ENCODE measurements around the gene NOP16. TPM values are rescaled to one million over a fixed set of nuclear protein-coding genes. Genes with fewer than 3 reads are reported as not detected.

NOP16 gene
- total RNA-seq, 8 experiments from 2014 or later: 14.6 to 95.0 (median 22.7) TPM

GRCh38 chr5:176389135-176390123, 1.0 kb upstream of the NOP16 start:
- ATAC-seq (replicated peaks in 6 of 8): peak; percentile 30 to 46 (median 37)
- WGBS, 10 experiments: 20 to 100% (median 43%) methylated on average over 1 to 14 of the region's 41 CpGs
- H3K4me1 ChIP-seq (replicated peaks in 1 of 2): peaks cover 16 to 22% of the 10 kb centered on the region in 2 donors
- peak overlapping the region; percentile 89 to 96 for H3K27ac ChIP-seq
- peak overlapping the region; percentile 83 to 95 (median 86) for H3K4me3 ChIP-seq
- in situ Hi-C loops (cut with MboI; ENCODE audit: low pct_unique_long_range_greater_than_20kb in 2 of 9, low sequenced_read_pairs in 9 of 9, unreplicated experiment in 9 of 9): no loop called here

- in situ Hi-C loops (cut with MboI; ENCODE audit: low pct_unique_long_range_greater_than_20kb in 2 of 9, low sequenced_read_pairs in 9 of 9, unreplicated experiment in 9 of 9): no loop called here
- Histone ChIP-seq H3K4me3 (peak overlapping the region; percentile 83 to 95 (median 86)), H3K27ac (peak overlapping the region; percentile 0 to 96), H3K4me1 (replicated peaks in 1 of 2) (peaks cover 16 to 17% of the 10 kb centered on the region in 2 donors)
- peak in 5 of 8 experiments; percentile 0 to 11 (median 5) for ATAC-seq (replicated peaks in 6 of 8)
- WGBS, 10 experiments: 0 to 6% (median 0%) methylated on average over 2 to 9 of the region's 29 CpGs; no CpG with 5 or more reads in 2 of the 10 experiments
Measured at GRCh38 chr5:176388003-176388443, 375 bp downstream of the NOP16 start.

GRCh38 chr5:176387384-176387925, 943 bp downstream of the NOP16 start:
- peaks cover 16 to 17% of the 10 kb centered on the region in 2 donors for H3K4me1 ChIP-seq (replicated peaks in 1 of 2)

GRCh38 chr5:176386491-176386890, 1.9 kb downstream of the NOP16 start:
- no peak for ATAC-seq (replicated peaks in 6 of 8)
- peaks cover 16 to 17% of the 10 kb centered on the region in 2 donors for H3K4me1 ChIP-seq (replicated peaks in 1 of 2)
- H3K27ac ChIP-seq: no peak overlapping the region
- in situ Hi-C loops (cut with MboI; ENCODE audit: low pct_unique_long_range_greater_than_20kb in 2 of 9, low sequenced_read_pairs in 9 of 9, unreplicated experiment in 9 of 9): no loop called here
- WGBS, 10 experiments: 13 to 100% (median 77%) methylated on average over 1 of the region's 1 CpG; no CpG with 5 or more reads in 6 of the 10 experiments
- no peak overlapping the region for H3K4me3 ChIP-seq

More at GRCh38 chr5:176387384-176387925, 943 bp downstream of the NOP16 start:
- Histone ChIP-seq H3K27ac (no peak overlapping the region), H3K4me3 (peak overlapping the region; percentile 83 to 95 (median 86))
- no peak for ATAC-seq (replicated peaks in 6 of 8)
- in situ Hi-C loops (cut with MboI; ENCODE audit: low pct_unique_long_range_greater_than_20kb in 2 of 9, low sequenced_read_pairs in 9 of 9, unreplicated experiment in 9 of 9): no loop called here
- WGBS, 10 experiments: 9 to 83% (median 24%) methylated on average over 2 to 8 of the region's 8 CpGs; no CpG with 5 or more reads in 1 of the 10 experiments

- Histone ChIP-seq H3K4me1 (replicated peaks in 1 of 2) (peaks cover 14 to 16% of the 10 kb centered on the region in 2 donors), H3K27ac (no peak overlapping the region), H3K4me3 (no peak overlapping the region)
- WGBS, 10 experiments: 83 to 100% (median 93%) methylated on average over 3 to 10 of the region's 12 CpGs; no CpG with 5 or more reads in 3 of the 10 experiments
- in situ Hi-C loops (cut with MboI; ENCODE audit: low pct_unique_long_range_greater_than_20kb in 2 of 9, low sequenced_read_pairs in 9 of 9, unreplicated experiment in 9 of 9): no loop called here
- no peak for ATAC-seq (replicated peaks in 6 of 8)
Measured at GRCh38 chr5:176384991-176385390, 3.4 kb downstream of the NOP16 start.

GRCh38 chr5:176384366-176384930, 4.0 kb downstream of the NOP16 start:
- Histone ChIP-seq H3K27ac (no peak overlapping the region), H3K4me1 (replicated peaks in 1 of 2) (peaks cover 9 to 10% of the 10 kb centered on the region in 2 donors), H3K4me3 (no peak overlapping the region)
- in situ Hi-C loops (cut with MboI; ENCODE audit: low pct_unique_long_range_greater_than_20kb in 2 of 9, low sequenced_read_pairs in 9 of 9, unreplicated experiment in 9 of 9): no loop called here
- ATAC-seq (replicated peaks in 6 of 8): no peak
- WGBS, 10 experiments: 80 to 100% (median 100%) methylated on average over 1 to 6 of the region's 8 CpGs; no CpG with 5 or more reads in 5 of the 10 experiments

- Histone ChIP-seq H3K4me1 (replicated peaks in 1 of 2) (peaks cover 9 to 10% of the 10 kb centered on the region in 2 donors), H3K4me3 (no peak overlapping the region), H3K27ac (no peak overlapping the region)
- in situ Hi-C loops (cut with MboI; ENCODE audit: low pct_unique_long_range_greater_than_20kb in 2 of 9, low sequenced_read_pairs in 9 of 9, unreplicated experiment in 9 of 9): no loop called here
- WGBS, 10 experiments: 87 to 100% (median 90%) methylated on average over 1 to 6 of the region's 9 CpGs; no CpG with 5 or more reads in 5 of the 10 experiments
- no peak for ATAC-seq (replicated peaks in 6 of 8)
Measured at GRCh38 chr5:176383961-176384360, 4.4 kb downstream of the NOP16 start.

- 80 to 100% (median 95%) methylated on average over 1 to 10 of the region's 15 CpGs; no CpG with 5 or more reads in 1 of the 10 experiments for WGBS, 10 experiments
- Histone ChIP-seq H3K4me3 (no peak overlapping the region), H3K4me1 (replicated peaks in 1 of 2) (peaks cover 9 to 10% of the 10 kb centered on the region in 2 donors), H3K27ac (no peak overlapping the region)
- ATAC-seq (replicated peaks in 6 of 8): no peak
- in situ Hi-C loops (cut with MboI; ENCODE audit: low pct_unique_long_range_greater_than_20kb in 2 of 9, low sequenced_read_pairs in 9 of 9, unreplicated experiment in 9 of 9): no loop called here
Measured at GRCh38 chr5:176383248-176383905, 5.0 kb downstream of the NOP16 start.

GRCh38 chr5:176382721-176383120, 5.7 kb downstream of the NOP16 start:
- in situ Hi-C loops (cut with MboI; ENCODE audit: low pct_unique_long_range_greater_than_20kb in 2 of 9, low sequenced_read_pairs in 9 of 9, unreplicated experiment in 9 of 9): no loop called here
- Histone ChIP-seq H3K4me3 (no peak overlapping the region), H3K27ac (no peak overlapping the region), H3K4me1 (replicated peaks in 1 of 2) (peaks cover 9 to 10% of the 10 kb centered on the region in 2 donors)
- no peak for ATAC-seq (replicated peaks in 6 of 8)
- WGBS, 10 experiments: 17 to 100% (median 93%) methylated on average over 1 to 2 of the region's 3 CpGs; no CpG with 5 or more reads in 5 of the 10 experiments

- in situ Hi-C loops (cut with MboI; ENCODE audit: low pct_unique_long_range_greater_than_20kb in 2 of 9, low sequenced_read_pairs in 9 of 9, unreplicated experiment in 9 of 9): no loop called here
- peaks cover 2 to 5% of the 10 kb centered on the region in 2 donors for H3K4me1 ChIP-seq (replicated peaks in 1 of 2)
- 67 to 100% (median 98%) methylated on average over 1 to 3 of the region's 3 CpGs; no CpG with 5 or more reads in 4 of the 10 experiments for WGBS, 10 experiments
- no peak overlapping the region for H3K4me3 ChIP-seq
- H3K27ac ChIP-seq: no peak overlapping the region
- no peak for ATAC-seq (replicated peaks in 6 of 8)
Measured at GRCh38 chr5:176381979-176382378, 6.4 kb downstream of the NOP16 start.

GRCh38 chr5:176381423-176381822, 7.0 kb downstream of the NOP16 start:
- Histone ChIP-seq H3K4me3 (no peak overlapping the region), H3K27ac (no peak overlapping the region), H3K4me1 (replicated peaks in 1 of 2) (no peaks in the 10 kb centered on the region)
- 83 to 100% (median 97%) methylated on average over 1 to 3 of the region's 3 CpGs; no CpG with 5 or more reads in 2 of the 10 experiments for WGBS, 10 experiments
- in situ Hi-C loops (cut with MboI; ENCODE audit: low pct_unique_long_range_greater_than_20kb in 2 of 9, low sequenced_read_pairs in 9 of 9, unreplicated experiment in 9 of 9): no loop called here
- ATAC-seq (replicated peaks in 6 of 8): no peak

- no peaks in the 10 kb centered on the region for H3K4me1 ChIP-seq (replicated peaks in 1 of 2)
- ATAC-seq (replicated peaks in 6 of 8): no peak
- WGBS, 10 experiments: 55 to 100% (median 92%) methylated on average over 1 to 3 of the region's 3 CpGs
- in situ Hi-C loops (cut with MboI; ENCODE audit: low pct_unique_long_range_greater_than_20kb in 2 of 9, low sequenced_read_pairs in 9 of 9, unreplicated experiment in 9 of 9): no loop called here
- no peak overlapping the region for H3K4me3 ChIP-seq
- H3K27ac ChIP-seq: no peak overlapping the region
Measured at GRCh38 chr5:176379881-176380280, 8.5 kb downstream of the NOP16 start.

All from motor neuron (in vitro differentiated cells).